ENCODE measurements around the gene TUBGCP5.
"Not testable (repeated sequence)": the region's sequence is repeated elsewhere in the genome, so short reads cannot be mapped to it uniquely, and the experiment has no call there.

Gene TUBGCP5

DNA sequence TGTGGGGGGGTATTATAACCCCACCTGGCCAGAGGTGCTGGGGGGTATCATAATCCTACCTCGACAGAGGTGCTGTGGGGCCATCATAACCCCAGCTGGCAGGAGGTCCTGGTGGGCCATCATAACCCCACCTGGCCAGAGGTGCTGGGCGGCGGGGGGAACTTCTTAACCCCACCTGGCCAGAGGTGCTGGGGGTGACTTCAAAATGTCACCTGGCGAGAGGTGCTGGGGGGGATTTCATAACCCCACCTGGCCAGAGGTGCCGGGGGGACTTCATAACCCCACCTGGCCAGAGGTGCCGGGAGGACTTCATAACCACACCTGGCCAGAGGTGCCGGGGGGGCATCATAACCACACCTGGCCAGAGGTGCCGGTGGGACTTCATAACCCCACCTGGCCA, 2.4 kb upstream of the TUBGCP5 start:
- not testable (repeated sequence) for DNase-seq (ENCODE audit: low read depth, low spot score)

DNA sequence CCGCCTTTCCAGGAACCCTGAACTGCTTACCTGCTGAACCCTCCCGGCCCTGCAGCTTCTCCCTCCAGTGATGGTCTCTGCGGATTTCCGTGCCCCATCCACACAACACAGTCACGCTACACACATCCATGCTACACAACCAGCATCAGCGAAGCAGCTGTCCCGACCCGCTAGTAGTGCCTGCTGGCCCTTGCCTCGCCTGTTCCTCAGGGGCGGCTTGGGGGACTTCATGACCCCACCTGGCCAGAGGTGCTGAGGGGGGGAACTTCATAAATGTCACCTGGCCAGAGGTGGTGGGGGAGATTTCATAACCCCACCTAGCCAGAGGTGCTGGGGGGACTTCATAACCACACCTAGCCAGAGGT, 530 bp upstream of the TUBGCP5 start:
- no peak for DNase-seq (ENCODE audit: low read depth, low spot score)

DNA sequence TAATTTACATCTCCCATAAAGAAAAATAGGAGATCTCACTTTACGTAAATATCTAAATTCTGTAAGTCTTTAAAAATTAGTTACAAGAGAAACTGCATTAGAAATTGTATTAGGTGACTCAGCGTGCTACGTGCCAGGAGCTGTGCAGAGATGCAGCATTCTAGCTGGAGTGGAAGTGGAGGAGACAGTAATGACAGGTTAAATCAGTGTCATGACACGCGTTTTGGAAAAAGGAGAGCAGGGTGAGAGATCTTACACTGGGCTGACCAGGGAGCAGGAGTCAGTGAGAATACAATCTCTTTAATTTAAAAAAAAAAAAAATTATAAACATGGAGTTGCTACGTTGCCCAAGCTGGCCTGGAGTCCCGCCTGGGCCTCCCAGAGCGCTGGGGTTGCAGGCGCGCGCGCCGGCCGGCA, 635 bp downstream of the TUBGCP5 start:
- DNase-seq (ENCODE audit: low read depth, low spot score): no peak

DNA sequence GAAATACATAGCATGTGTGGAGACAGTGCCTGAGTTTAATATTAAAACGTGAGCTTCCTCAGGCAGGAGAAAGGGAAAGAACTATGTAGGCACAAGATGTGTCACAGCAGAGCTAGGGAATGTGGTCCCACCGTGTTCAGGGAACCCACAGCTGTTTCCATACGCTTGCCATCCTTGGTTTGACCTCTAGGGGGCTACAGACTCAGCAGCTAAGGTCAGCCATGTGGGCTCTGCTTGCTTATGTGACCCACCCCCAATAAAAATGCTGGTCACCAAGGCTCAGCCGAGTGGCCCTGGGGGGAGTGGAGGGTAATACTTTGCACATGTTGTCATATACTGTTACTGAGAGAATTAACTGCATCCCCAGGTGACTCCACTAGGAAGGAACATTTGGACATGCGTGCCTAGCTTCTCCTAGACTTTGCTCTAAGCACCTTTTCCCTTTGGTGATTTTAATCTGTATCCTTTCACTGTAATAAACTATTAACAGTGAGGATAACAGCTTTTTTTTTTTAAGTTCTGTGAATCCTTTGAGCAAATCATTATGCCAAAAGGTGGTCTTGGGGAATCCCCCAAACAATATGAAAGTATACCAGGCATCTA, 3.3 kb downstream of the TUBGCP5 start:
- DNase-seq (ENCODE audit: low read depth, low spot score): no peak

DNA sequence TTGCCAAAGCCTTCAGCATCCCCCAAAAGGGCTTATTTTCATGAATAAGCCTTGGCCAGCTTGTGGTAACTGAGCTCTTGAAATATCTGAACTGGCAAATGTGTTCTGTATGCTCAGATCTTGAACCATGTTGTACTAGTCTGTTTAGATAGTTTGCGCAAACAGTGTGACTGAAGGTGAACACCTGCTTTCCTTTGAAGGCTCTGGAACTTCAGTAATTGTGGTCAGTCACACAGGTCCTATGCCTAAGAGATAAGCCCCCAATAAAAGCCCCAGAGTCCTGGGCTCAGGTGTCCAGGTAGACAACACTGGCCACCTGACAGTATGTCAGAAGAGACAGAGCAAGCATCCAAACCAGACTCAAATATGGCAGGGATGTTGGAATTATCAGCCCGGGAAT, 5.4 kb downstream of the TUBGCP5 start:
- no peak for DNase-seq (ENCODE audit: low read depth, low spot score)

DNA sequence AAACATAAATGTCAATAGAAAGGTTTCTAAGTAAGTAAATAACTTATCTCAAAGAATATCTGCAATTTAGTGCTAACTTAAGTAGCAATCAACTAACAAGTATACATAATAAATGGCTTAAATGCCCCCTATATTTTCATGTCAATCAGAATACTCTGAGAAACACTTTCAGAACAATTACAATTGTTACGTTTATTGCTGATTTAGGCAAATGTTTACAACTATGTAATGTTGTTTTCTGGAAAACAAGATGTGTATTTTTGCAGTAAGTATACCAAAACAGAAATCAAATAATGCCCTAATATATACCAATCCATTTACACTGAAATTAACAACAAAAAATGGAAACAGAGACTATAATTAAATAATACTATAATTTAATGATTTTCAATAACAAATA, 13.2 kb downstream of the TUBGCP5 start:
- no peak for DNase-seq (ENCODE audit: low read depth, low spot score)

DNA sequence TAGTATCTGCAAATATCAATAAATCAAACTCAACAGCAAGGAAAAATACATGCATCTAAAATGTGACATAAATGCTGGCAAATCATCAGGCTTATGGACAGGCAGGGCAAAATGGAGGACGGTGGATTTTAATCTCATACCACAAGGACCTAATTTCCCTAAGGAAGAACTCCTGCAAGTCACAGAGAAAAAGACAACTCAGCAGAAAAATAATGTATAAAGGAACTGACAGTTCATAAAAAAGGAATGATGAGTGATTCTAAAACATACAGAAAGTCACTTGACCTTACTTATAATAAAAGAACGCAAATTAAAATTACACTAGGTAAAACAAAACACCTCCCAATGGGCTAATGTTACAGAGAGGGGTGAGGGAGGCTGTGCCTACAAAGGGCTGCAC, 17.2 kb downstream of the TUBGCP5 start:
- no peak for DNase-seq (ENCODE audit: low read depth, low spot score)

DNA sequence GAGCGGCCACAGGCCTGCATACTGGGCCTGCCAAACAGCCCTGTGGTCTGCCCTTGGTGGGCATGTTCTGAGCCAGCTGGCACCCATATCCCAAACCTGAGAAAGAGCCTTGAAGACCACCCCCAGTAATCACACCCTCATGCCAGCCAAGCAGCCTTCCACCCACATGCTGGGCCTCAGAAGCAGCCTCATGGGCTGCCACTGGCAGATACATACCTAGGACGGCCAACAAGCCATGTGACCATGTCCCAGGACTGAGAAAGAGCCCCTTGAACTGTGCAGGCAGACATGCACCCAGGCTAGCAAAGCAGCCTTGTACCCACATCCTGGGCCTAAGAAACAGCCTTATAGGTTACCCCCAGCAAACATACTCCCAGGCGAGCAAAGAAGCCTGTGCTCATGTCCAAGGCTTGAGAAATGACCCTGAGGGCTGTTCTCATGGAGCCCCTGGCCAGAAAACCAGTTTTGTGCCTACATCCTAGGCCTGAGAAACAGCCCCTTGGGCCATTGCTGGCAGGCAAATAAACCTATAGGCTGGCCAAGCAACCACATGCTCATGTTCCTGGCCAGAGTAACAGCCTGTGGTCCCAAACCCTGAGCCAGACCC, 24.9 kb downstream of the TUBGCP5 start:
- DNase-seq (ENCODE audit: low read depth, low spot score): no peak

DNA sequence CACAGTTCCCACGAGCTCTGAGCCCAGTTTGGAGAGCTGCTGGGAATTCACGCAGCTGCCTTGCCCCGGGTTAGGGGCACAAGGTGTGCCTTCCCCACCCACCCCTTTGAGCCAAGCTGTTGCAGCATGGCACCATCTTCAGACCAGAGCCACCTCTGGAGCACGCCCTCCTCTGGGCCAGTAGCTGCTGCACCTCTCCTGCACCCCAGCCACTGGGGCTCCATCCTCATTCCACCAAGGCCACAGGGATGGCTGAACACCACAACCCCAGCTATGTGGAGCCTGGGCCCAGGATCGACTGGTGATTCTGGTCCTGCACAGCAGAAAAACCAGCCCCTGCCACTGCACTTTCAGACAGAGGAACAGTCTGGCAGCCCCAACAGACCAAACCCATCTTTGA, 25.7 kb downstream of the TUBGCP5 start:
- no peak for DNase-seq (ENCODE audit: low read depth, low spot score)

DNA sequence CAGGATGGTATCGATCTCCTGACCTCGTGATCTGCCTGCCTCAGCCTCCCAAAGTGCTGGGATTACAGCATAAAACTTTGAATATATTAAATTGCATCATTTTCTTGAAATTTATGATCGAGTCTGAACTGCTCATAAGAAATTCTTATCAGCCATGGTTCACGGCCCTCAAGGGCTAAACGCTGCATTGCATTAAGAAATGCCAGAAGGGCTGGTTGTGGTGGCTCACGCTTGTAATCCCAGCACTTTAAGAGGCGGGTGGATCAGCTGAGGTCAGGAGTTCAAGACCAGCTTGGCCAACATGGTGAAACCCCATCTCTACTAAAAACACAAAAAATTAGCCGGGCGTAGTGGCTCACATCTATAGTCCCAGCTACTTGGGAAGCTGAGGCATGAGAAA, 26.8 kb downstream of the TUBGCP5 start:
- not testable (repeated sequence) for DNase-seq (ENCODE audit: low read depth, low spot score)

DNA sequence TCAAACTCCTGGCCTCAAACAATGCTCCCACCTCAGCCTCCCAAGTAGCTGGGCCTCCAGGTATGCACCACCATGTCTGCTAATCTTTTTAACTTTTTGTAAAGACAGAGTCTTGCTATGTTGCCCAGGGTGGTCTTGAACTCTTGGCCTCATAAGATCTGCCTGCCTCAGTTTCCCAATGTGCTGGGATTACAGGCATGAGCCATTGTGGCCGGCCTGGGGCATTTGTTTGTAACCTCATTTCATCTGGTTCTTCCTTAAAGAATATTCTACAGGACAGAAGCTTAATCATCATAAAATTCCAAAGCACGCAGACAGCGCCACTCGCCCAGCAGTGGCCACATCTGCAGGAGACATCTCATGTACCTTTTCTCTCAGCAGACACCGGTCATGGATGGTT, 35.6 kb downstream of the TUBGCP5 start:
- no peak for DNase-seq (ENCODE audit: low read depth, low spot score)

DNA sequence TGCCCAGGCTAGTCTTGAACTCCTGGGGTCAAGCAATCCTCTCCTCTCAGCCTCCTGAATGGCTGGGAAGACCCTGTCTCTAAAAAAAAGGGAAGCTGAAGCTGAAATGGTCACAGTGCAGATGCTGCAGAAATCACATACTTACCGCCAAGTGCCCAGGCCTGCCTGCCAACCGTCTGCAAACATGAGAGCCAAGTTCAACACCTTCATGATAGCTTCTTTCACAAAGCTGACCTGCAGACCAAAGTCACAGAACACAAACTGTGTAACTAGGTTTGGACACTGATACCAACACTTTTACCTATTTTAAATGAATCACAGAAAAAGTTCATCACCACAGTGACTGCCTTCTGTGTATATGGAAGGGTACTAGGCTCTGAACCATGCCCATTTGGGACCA, 36.4 kb downstream of the TUBGCP5 start:
- DNase-seq (ENCODE audit: low read depth, low spot score): no peak

DNA sequence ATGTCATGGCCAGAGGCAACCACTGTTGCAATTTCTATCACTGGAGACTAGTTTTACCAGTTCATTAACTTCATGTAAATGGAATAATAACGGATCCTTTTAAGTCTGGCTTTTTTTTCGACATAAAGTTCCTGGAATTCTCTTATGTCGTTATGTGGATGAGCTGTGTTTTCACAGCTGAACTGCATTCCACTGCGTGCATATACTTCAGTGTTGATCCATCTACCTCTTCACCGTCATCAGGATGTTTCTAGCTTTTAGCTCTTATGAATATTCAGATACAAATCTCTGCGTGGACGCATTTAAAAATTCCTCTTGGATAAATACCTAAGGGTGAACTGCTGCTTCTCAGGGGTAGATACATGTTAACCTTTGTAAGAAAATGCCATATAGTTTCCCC, 43.6 kb downstream of the TUBGCP5 start:
- no peak for DNase-seq (ENCODE audit: low read depth, low spot score)

DNA sequence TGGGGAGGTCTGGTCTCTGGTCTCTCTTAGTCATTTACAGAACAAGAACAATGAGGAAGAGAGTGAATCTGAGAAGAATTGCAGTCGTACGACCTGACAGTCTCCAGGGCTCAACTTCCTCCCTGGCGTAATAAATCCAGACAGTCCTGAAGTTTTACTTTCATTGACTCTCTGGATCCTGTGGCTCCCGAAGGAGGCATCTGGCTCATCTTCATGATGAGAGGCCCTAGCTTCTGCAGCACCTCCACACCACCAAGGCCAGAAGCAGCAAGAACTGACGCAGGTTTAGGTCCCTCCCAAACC, 47.4 kb downstream of the TUBGCP5 start:
- no peak for DNase-seq (ENCODE audit: low read depth, low spot score)

DNA sequence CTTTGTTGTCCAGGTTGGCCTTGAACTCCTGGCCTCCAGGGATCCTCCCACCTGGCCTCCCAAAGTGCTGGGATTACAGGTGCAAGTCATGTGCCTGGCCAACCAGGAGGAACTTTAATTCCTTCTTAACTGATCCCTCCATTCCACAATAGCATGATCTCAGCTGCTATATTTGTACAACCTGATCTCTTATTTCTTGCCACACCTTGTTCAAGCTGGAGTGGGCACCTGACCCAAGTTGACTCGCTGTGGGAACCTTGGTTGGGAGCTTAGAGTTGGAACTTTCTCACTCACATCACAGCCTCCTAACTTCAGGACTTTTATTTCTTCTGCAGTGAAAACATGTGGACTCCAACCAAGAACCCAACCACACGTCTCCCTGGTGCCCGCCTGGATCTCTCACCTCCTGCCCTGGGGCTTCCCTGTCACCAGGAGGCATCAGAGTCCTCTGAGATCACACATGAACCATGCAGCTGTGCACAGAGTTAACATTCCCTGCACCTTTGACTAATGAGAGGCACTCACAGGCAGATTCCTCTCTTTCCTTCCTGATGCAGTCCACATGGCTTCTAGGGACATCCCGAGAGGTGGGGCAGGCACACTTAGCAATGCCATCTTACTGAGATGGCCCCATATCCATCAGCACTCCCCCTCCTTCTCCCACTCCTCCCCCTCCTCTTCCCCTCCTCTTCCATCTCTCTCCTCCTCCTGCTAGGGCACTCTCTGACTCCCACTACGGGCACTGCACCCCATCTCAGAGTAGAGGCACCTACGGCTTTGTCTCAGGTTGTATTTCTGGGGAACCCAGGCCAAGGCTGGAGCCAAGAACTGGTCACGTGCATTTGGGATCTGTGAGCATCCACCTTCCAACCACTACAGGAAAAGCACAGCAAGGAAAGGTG, 49.5 kb downstream of the TUBGCP5 start:
- DNase-seq (ENCODE audit: low read depth, low spot score): no peak

DNA sequence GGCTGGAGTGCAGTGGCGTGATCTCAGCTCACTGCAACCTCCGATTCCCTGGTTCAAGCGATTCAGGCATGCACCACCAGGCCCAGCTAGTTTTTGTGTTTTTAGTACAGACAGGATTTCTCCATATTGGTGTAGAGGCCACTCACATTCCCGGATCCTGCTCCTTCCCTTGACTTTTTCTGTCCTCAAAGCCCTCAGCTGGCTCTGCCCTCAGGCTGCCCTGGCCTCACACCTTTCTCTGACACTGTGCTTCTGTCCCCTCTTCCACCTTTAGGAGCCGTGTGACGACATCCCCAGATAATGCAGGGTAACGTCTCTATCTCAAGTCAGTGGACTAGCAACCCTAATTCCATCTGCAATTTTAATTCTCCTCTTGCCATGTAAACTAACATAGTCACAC, 50.6 kb downstream of the TUBGCP5 start:
- DNase-seq (ENCODE audit: low read depth, low spot score): no peak

DNA sequence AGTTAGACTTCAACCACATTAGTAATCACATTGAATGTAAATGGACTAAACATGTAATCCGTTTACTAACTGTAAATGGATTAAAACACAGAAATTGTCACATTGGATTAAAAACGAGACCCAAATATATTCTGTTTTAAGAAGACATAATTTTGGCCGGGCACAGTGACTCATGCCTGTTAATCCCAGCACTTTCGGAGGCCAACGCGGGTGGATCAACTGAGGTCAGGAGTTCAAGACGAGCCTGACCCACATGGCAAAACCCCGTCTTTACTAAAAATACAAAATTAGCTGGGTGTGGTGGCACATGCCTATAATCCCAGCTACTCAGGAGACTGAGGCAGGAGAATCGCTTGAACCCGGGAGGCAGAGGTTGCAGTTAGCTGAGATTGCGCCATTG, 57.4 kb downstream of the TUBGCP5 start:
- not testable (repeated sequence) for DNase-seq (ENCODE audit: low read depth, low spot score)

DNA sequence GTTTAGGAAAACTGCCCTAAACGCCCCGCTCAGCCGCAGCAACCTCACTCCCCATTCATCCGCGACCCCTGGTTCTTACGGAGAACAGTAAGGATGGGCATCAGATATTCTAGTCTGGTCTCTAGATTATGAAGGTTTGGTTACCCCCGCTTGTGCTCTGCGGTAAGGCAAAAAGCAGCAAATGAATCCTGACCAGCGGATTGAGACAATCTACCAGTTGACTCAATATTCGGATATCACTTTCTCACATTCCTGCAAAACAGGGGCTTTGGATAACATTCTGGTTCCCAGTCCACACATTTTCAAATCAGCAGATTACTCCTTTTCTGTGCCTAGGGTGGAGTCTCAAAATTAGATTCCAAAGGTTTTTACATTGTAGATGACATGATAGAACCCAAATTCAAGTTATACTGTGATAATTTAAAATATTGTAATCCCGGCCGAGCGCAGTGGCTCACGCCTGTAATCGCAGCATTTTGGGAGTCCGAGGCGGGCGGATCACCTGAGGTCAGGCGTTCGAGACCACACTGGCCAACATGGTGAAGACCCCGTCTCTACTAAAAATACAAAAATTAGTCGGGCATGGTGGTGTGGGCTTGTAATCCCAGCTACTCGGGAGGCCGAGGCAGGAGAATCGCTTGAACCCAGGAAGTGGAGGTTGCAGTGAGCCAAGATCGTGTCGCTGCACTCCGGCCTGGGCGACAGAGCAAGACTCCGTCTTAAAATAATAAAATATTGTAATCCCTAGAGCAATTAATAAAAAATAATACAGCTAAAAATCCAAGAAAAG, 58.1 kb downstream of the TUBGCP5 start:
- DNase-seq (ENCODE audit: low read depth, low spot score): no peak

DNA sequence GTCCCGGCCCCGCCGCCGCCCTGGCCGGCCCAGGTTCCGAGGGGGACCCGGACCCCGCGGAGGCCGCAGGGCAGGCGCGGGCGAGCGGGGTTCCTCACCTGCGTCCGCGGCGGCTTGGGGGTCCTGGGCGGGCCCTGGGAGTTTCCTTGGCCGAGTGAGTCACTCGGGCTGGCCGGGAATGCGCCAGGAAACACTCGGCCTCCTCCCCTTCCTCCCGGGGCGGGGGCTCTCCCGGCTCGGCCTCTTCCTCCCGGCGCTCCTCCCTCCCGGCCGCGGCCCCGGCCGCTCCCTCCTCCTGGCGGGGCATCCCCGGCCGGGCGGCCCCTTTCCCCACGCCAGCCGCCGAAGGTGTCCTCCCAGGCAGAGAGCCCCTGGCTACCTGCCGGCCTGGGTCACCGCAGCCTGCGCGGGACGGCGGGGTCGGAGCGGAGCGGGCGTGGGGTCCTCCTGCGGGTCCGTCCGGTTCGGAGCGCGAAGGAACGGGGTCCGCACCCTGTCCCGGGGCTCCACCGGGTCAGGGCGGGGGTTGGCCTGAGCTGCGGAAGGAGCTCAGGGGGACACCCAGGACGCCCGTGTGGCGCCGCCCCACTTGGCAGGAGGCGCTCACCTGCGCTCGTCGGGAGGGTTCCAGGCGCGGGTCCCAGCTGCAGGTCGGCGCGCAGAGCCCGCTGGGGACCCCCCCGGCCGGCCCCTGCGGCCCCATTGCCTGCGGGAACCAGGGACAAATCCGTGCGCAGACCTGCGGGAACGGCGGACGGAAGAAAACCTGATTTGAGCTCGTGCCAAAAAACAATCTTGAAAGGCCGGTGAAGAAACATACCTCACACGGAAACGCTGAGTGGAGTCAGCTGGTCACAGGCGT, 58.9 kb downstream of the TUBGCP5 start, which contains the start of gene CYFIP1:
Gene CYFIP1 (minus strand): TSS at position 180 of the 862 bp plus-strand sequence. CDS start 33,083 bp downstream, outside the sequence.
- no peak for DNase-seq (ENCODE audit: low read depth, low spot score)

DNA sequence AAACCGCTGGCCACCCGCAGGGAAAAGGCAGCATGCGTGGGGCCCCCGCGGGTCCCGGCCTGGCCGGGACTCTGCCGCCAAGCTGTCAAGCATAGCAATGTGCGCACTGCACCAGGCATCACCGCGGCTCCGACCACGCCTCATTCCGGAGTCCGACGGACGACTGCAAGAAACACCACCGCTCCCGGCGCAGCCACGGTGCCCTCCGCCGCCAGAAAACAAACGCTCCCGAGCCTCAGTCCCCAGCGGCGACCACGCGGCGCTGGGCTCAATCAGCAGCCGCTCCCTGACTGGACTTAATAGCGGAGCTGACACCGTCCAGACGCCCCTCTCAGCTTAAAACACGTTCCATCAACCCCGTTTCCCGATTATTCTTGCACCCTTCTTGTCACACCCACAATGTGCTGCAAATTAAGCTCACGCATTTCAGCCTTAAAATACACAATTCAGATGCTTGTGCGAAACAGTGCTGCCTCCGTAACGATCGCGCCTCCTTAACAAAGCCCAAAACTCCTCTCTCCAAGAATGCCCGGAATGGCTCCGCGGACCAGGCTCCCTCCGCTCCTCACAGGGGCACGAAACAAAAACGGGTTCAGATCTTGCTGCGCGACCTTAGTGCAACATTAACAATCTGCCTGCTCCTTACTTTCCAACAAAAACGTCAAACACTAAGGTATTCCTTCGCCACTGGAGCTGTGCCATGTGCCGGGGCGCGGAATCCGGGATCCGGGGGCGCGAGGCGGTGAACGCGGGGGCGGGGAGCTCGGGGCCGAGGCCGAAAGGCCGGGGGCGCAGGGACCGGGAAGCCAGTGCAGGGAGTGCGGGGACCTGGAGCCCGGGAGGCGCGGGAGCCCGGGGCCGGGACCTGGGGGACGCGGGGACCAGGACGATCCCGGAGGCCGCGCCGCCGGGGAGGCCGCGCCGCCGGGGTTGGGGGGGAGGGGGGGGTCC, 59.9 kb downstream of the TUBGCP5 start:
- DNase-seq (ENCODE audit: low read depth, low spot score): no peak

Measured in activated CD4-positive, CD25-positive, alpha-beta regulatory T cell treated with anti-CD3 and anti-CD28 coated beads, Interleukin-2, amount 50 U/mL, for 16 hours (primary cell).